Karpas-422 (cell line): ENCODE data around the gene B9D1. TPM values are rescaled to one million over a fixed set of nuclear protein-coding genes. Genes with fewer than 3 reads are reported as not detected.

Experiments
- DNase-seq: peaks from one replicate; pipeline ENCODE4 v3.0.0-alpha.2; 2015
- H2AFZ ChIP-seq: fragments of 200-600 bp; sonication (generic); 2 replicates; pipeline ENCODE4 v1.6.1; 2014; ENCODE audit warnings: antibody characterized with exemption, low read length, mixed read lengths
- H3K27ac ChIP-seq: fragments of 200-600 bp; sonication (generic); 2 replicates; pipeline ENCODE4 v1.5.1; 2014; ENCODE audit warnings: mild to moderate bottlenecking, low read length, moderate library complexity
- H3K27me3 ChIP-seq: fragments of 200-600 bp; sonication (generic); 2 replicates; pipeline ENCODE4 v1.6.1; 2014; ENCODE audit warnings: low read length, mixed read lengths
- H3K36me3 ChIP-seq: fragments of 200-600 bp; sonication (generic); 2 replicates; pipeline ENCODE4 v1.6.1; 2014; ENCODE audit warnings: low read length, mixed read lengths; ENCODE audit not compliant: insufficient read depth
- H3K4me1 ChIP-seq: fragments of 200-600 bp; sonication (generic); 2 replicates; pipeline ENCODE4 v1.6.1; 2014; ENCODE audit warnings: mild to moderate bottlenecking, low read length, mixed read lengths
- H3K4me2 ChIP-seq: fragments of 200-600 bp; sonication (generic); 2 replicates; pipeline ENCODE4 v1.6.1; 2014; ENCODE audit warnings: low read length, low read depth, mild to moderate bottlenecking; ENCODE audit not compliant: poor library complexity, severe bottlenecking
- H3K4me3 ChIP-seq: fragments of 200-600 bp; sonication (generic); 2 replicates; pipeline ENCODE4 v1.5.1; 2014; ENCODE audit warnings: mild to moderate bottlenecking, antibody characterized with exemption, low read length, mixed read lengths
- H3K79me2 ChIP-seq: fragments of 200-600 bp; sonication (generic); 2 replicates; pipeline ENCODE4 v1.6.1; 2014; ENCODE audit warnings: mild to moderate bottlenecking, low read length, mixed read lengths
- H3K9ac ChIP-seq: fragments of 200-600 bp; sonication (generic); 2 replicates; pipeline ENCODE4 v1.6.0; 2014; ENCODE audit warnings: low read length
- H3K9me2 ChIP-seq: fragments of 200-600 bp; sonication (generic), shearing (Covaris generic); replicated peaks from 2 replicates; pipeline ENCODE4 v1.6.0; 2014; ENCODE audit warnings: mild to moderate bottlenecking, low read length, moderate library complexity; ENCODE audit not compliant: insufficient read depth
- H3K9me3 ChIP-seq: fragments of 300-700, 200-600 bp; sonication (generic); 2 replicates; pipeline ENCODE4 v1.6.1; 2014; ENCODE audit warnings: low read length, mixed read lengths
- H4K20me1 ChIP-seq: fragments of 200-600 bp; sonication (generic); 2 replicates; pipeline ENCODE4 v1.6.1; 2014; ENCODE audit warnings: mild to moderate bottlenecking, antibody characterized with exemption, low read length, low read depth; ENCODE audit not compliant: insufficient read depth
- total RNA-seq: library from RNA; depleted of rRNA; stranded (reverse); fragments of >200 nt; shearing (Covaris generic); gene quantifications from 2 replicates; pipeline ENCODE4 v1.2.3, GENCODE V29; 2014; ENCODE audit warnings: low replicate concordance

B9D1 gene
- total RNA-seq, 1 experiment from 2014 or later, result 29.1 TPM

GRCh38 chr17:19313746-19314651, 48.5 kb downstream of the B9D1 start:
- Histone ChIP-seq H3K4me1 (peaks cover 13% of the 10 kb centered on the region), H3K4me3 (no peak overlapping the region), H3K79me2 (no peaks in the 10 kb centered on the region), H4K20me1 (peaks cover 10% of the 10 kb centered on the region; the same call in 1 of the 2 replicates), H2AFZ (no peak overlapping the region), H3K4me2 (no peak overlapping the region), H3K36me3 (no peaks in the 10 kb centered on the region), H3K9me3 (no peaks in the 10 kb centered on the region), H3K27ac (no peak overlapping the region), H3K9me2 (no peaks in the 10 kb centered on the region), H3K9ac (no peak overlapping the region), H3K27me3 (no peaks in the 10 kb centered on the region)
- DNase-seq, result no peak

GRCh38 chr17:19313066-19313745, 49.3 kb downstream of the B9D1 start:
- peaks cover 16% of the 10 kb centered on the region for H4K20me1 ChIP-seq
- H3K27ac ChIP-seq, result no peak overlapping the region
- H3K4me3 ChIP-seq, result no peak overlapping the region
- H3K27me3 ChIP-seq, result no peaks in the 10 kb centered on the region
- no peaks in the 10 kb centered on the region for H3K9me2 ChIP-seq
- no peak overlapping the region for H2AFZ ChIP-seq
- H3K9ac ChIP-seq, result no peak overlapping the region
- H3K4me2 ChIP-seq, result no peak overlapping the region
- no peaks in the 10 kb centered on the region for H3K79me2 ChIP-seq
- no peaks in the 10 kb centered on the region for H3K9me3 ChIP-seq
- peaks cover 13% of the 10 kb centered on the region for H3K4me1 ChIP-seq
- DNase-seq, result no peak
- H3K36me3 ChIP-seq, result no peaks in the 10 kb centered on the region

GRCh38 chr17:19312406-19312805, 50.1 kb downstream of the B9D1 start:
- Histone ChIP-seq H3K27ac (no peak overlapping the region), H4K20me1 (peaks cover 21% of the 10 kb centered on the region), H3K27me3 (no peaks in the 10 kb centered on the region), H3K36me3 (no peaks in the 10 kb centered on the region), H3K4me2 (no peak overlapping the region), H3K9me3 (no peaks in the 10 kb centered on the region), H3K4me3 (no peak overlapping the region), H3K79me2 (no peaks in the 10 kb centered on the region), H3K9ac (no peak overlapping the region), H3K4me1 (peaks cover 7% of the 10 kb centered on the region), H3K9me2 (no peaks in the 10 kb centered on the region), H2AFZ (no peak overlapping the region)
- DNase-seq, result no peak

- no peaks in the 10 kb centered on the region for H3K9me2 ChIP-seq
- no peaks in the 10 kb centered on the region for H3K27me3 ChIP-seq
- H3K4me3 ChIP-seq, result no peak overlapping the region
- peaks cover 6% of the 10 kb centered on the region for H3K4me1 ChIP-seq
- no peaks in the 10 kb centered on the region for H3K36me3 ChIP-seq
- no peak overlapping the region for H2AFZ ChIP-seq
- no peak overlapping the region for H3K9ac ChIP-seq
- no peaks in the 10 kb centered on the region for H3K9me3 ChIP-seq
- DNase-seq, result no peak
- no peak overlapping the region for H3K4me2 ChIP-seq
- peaks cover 22% of the 10 kb centered on the region for H4K20me1 ChIP-seq
- H3K79me2 ChIP-seq, result no peaks in the 10 kb centered on the region
- no peak overlapping the region for H3K27ac ChIP-seq
Observed at GRCh38 chr17:19311421-19312215, 50.9 kb downstream of the B9D1 start.

GRCh38 chr17:19311016-19311415, 51.5 kb downstream of the B9D1 start:
- H3K79me2 ChIP-seq, result no peaks in the 10 kb centered on the region
- H3K36me3 ChIP-seq, result no peaks in the 10 kb centered on the region
- H3K9ac ChIP-seq, result no peak overlapping the region
- peaks cover 22% of the 10 kb centered on the region for H4K20me1 ChIP-seq
- DNase-seq, result no peak
- H3K27me3 ChIP-seq, result no peaks in the 10 kb centered on the region
- H3K4me3 ChIP-seq, result no peak overlapping the region
- H3K9me2 ChIP-seq, result no peaks in the 10 kb centered on the region
- no peak overlapping the region for H3K27ac ChIP-seq
- no peak overlapping the region for H3K4me2 ChIP-seq
- no peak overlapping the region for H2AFZ ChIP-seq
- peaks cover 12% of the 10 kb centered on the region for H3K4me1 ChIP-seq
- H3K9me3 ChIP-seq, result no peaks in the 10 kb centered on the region

- Histone ChIP-seq H4K20me1 (peaks cover 23% of the 10 kb centered on the region), H3K27ac (no peak overlapping the region), H3K27me3 (no peaks in the 10 kb centered on the region), H3K79me2 (no peaks in the 10 kb centered on the region), H3K9me2 (no peaks in the 10 kb centered on the region), H2AFZ (no peak overlapping the region), H3K36me3 (no peaks in the 10 kb centered on the region), H3K4me2 (no peak overlapping the region), H3K4me1 (peaks cover 21% of the 10 kb centered on the region), H3K9me3 (no peaks in the 10 kb centered on the region), H3K4me3 (no peak overlapping the region), H3K9ac (no peak overlapping the region)
- DNase-seq, result no peak
Observed at GRCh38 chr17:19310151-19310550, 52.4 kb downstream of the B9D1 start.

GRCh38 chr17:19309701-19310100, 52.8 kb downstream of the B9D1 start:
- Histone ChIP-seq H3K4me2 (no peak overlapping the region), H3K36me3 (no peaks in the 10 kb centered on the region), H3K4me1 (peaks cover 25% of the 10 kb centered on the region), H3K9me2 (no peaks in the 10 kb centered on the region), H3K27ac (no peak overlapping the region), H4K20me1 (peaks cover 27% of the 10 kb centered on the region), H3K4me3 (no peak overlapping the region), H2AFZ (no peak overlapping the region), H3K27me3 (no peaks in the 10 kb centered on the region), H3K79me2 (no peaks in the 10 kb centered on the region), H3K9me3 (no peaks in the 10 kb centered on the region), H3K9ac (no peak overlapping the region)
- no peak for DNase-seq

- no peak overlapping the region for H3K27ac ChIP-seq
- DNase-seq, result no peak
- H3K4me3 ChIP-seq, result no peak overlapping the region
- H3K4me2 ChIP-seq, result no peak overlapping the region
- no peak overlapping the region for H2AFZ ChIP-seq
- H3K4me1 ChIP-seq, result peaks cover 32% of the 10 kb centered on the region
- H3K79me2 ChIP-seq, result no peaks in the 10 kb centered on the region
- no peaks in the 10 kb centered on the region for H3K9me2 ChIP-seq
- H4K20me1 ChIP-seq, result peaks cover 37% of the 10 kb centered on the region
- no peak overlapping the region for H3K9ac ChIP-seq
- H3K9me3 ChIP-seq, result no peaks in the 10 kb centered on the region
- H3K27me3 ChIP-seq, result no peaks in the 10 kb centered on the region
- H3K36me3 ChIP-seq, result no peaks in the 10 kb centered on the region
Observed at GRCh38 chr17:19308398-19308797, 54.1 kb downstream of the B9D1 start.
